H1 (cell line): ENCODE measurements around the gene FAM114A2. TPM values are rescaled to one million over a fixed set of nuclear protein-coding genes. Genes with fewer than 3 reads are reported as not detected.

ENCODE experiments used
- ASH2L ChIP-seq: fragments of 200-600, 300-600 bp; sonication (generic); IDR thresholded peaks from one replicate; pipeline ENCODE4 v1.7.1; 2017; ENCODE audit warnings: low read length
- ATF2 ChIP-seq: IDR thresholded peaks from 2 replicates; pipeline ENCODE4 v1.6.1; 2012; ENCODE audit warnings: low read length, inconsistent platforms
- BCL11A ChIP-seq, 2 experiments: IDR thresholded peaks; one replicate each; pipeline ENCODE4 v1.6.1; 2011; ENCODE audit warnings: low read depth in 2 of 2, low read length in 2 of 2, mild to moderate bottlenecking in 2 of 2
- BRCA1 ChIP-seq: IDR thresholded peaks from 2 replicates; pipeline ENCODE4 v1.6.1; 2012; ENCODE audit warnings: low read depth, low read length, improper control_type of control experiment
- CBX8 ChIP-seq: fragments of 300-800, 300-1000 bp; sonication (generic); IDR thresholded peaks from 2 replicates; pipeline ENCODE4 v1.7.1; 2016; ENCODE audit warnings: low read depth, low read length, borderline replicate concordance
- EP300 ChIP-seq, 2 experiments: IDR thresholded peaks; 1 replicate in 1 of 2; 2 replicates in 1 of 2; pipeline ENCODE4 v1.6.1; 2011 to 2012; ENCODE audit warnings: low read depth in 2 of 2, low read length in 2 of 2, mild to moderate bottlenecking in 2 of 2, borderline replicate concordance in 1 of 2, inconsistent platforms in 1 of 2, moderate library complexity in 1 of 2
- GABPA ChIP-seq: IDR thresholded peaks from 2 replicates; pipeline ENCODE4 v1.6.1; 2011; ENCODE audit warnings: mild to moderate bottlenecking, low read length, moderate library complexity, borderline replicate concordance; ENCODE audit not compliant: insufficient read depth
- GTF2F1 ChIP-seq: IDR thresholded peaks from 2 replicates; pipeline ENCODE4 v1.6.1; 2012; ENCODE audit warnings: low read depth, low read length, improper control_type of control experiment, borderline replicate concordance
- HDAC2 ChIP-seq, 2 experiments: fragments of 300-600 bp in 1 of 2; sonication (generic) in 1 of 2; IDR thresholded peaks; 2 replicates each; pipeline ENCODE4 v1.6.1; 2011 to 2012; ENCODE audit warnings: low read depth in 2 of 2, low read length in 2 of 2, mild to moderate bottlenecking in 2 of 2, moderate library complexity in 2 of 2, borderline replicate concordance in 1 of 2, inconsistent platforms in 1 of 2
- HDAC6 ChIP-seq: IDR thresholded peaks from one replicate; pipeline ENCODE4 v1.7.1; 2012; ENCODE audit warnings: low read depth, mild to moderate bottlenecking, inconsistent platforms, low read length, moderate library complexity
- KDM4A ChIP-seq: IDR thresholded peaks from one replicate; pipeline ENCODE4 v1.7.1; 2012; ENCODE audit warnings: low read depth, mild to moderate bottlenecking, moderate library complexity, low read length, inconsistent platforms; ENCODE audit not compliant: severe bottlenecking
- MAFK ChIP-seq: IDR thresholded peaks from 2 replicates; pipeline ENCODE4 v1.6.1; 2012; ENCODE audit warnings: low read depth, mild to moderate bottlenecking, improper control_type of control experiment, low read length
- NRF1 ChIP-seq: IDR thresholded peaks from 2 replicates; pipeline ENCODE4 v1.6.1; 2011; ENCODE audit warnings: mild to moderate bottlenecking, low read depth, low read length, improper control_type of control experiment
- PHF8 ChIP-seq: fragments of 200-600 bp; sonication (generic); conservative IDR thresholded peaks from 2 replicates; pipeline ENCODE4 v1.7.1; 2012; ENCODE audit warnings: low read depth, mild to moderate bottlenecking, inconsistent platforms, low read length, moderate library complexity
- RAD21 ChIP-seq, 2 experiments: IDR thresholded peaks in 1 of 2; conservative IDR thresholded peaks in 1 of 2; 2 replicates each; pipeline ENCODE4 v1.6.1; 2011; ENCODE audit warnings: low read depth in 2 of 2, low read length in 2 of 2, improper control_type of control experiment in 1 of 2, inconsistent platforms in 1 of 2, mild to moderate bottlenecking in 1 of 2, moderate library complexity in 1 of 2
- RNF2 ChIP-seq: fragments of 200-900, 300-1000 bp; sonication (generic); IDR thresholded peaks from 2 replicates; pipeline ENCODE4 v1.7.1; 2016; ENCODE audit warnings: borderline replicate concordance, low read depth, mild to moderate bottlenecking, antibody characterized with exemption, low read length; ENCODE audit not compliant: poor library complexity, severe bottlenecking; ENCODE audit errors: missing control alignments
- SAP30 ChIP-seq: fragments of 300-600 bp; sonication (generic); IDR thresholded peaks from 2 replicates; pipeline ENCODE4 v1.7.1; 2012; ENCODE audit warnings: low read length, moderate library complexity, mild to moderate bottlenecking, inconsistent platforms; ENCODE audit not compliant: insufficient read depth, insufficient replicate concordance
- SIX5 ChIP-seq: IDR thresholded peaks from 2 replicates; pipeline ENCODE4 v1.6.1; 2011; ENCODE audit warnings: mild to moderate bottlenecking, low read depth, low read length
- SRF ChIP-seq: IDR thresholded peaks from 2 replicates; pipeline ENCODE4 v1.6.1; 2011; ENCODE audit warnings: mild to moderate bottlenecking, low read depth, low read length, moderate library complexity
- YY1 ChIP-seq: IDR thresholded peaks from 2 replicates; pipeline ENCODE4 v1.6.1; 2011; ENCODE audit warnings: low read depth, mild to moderate bottlenecking, low read length
- ZNF274 ChIP-seq: IDR thresholded peaks from 2 replicates; pipeline ENCODE4 v1.7.0; 2012; ENCODE audit warnings: low read length, borderline replicate concordance; ENCODE audit errors: extremely low read depth
- polyA plus RNA-seq, 7 experiments: library from polyadenylated mRNA; depleted of rRNA in 3 of 7; stranded (reverse) in 5 of 7; unstranded in 2 of 7; fragments of >200 nt in 5 of 7; fragments of 200-250 nt in 2 of 7; gene quantifications; 1 replicate in 5 of 7; 2 replicates in 1 of 7; 4 replicates in 1 of 7; pipeline versions ENCODE4 v1.2.1 to v1.2.3, GENCODE V29; 2011 to 2013; ENCODE audit warnings: missing spikeins in 2 of 7, mixed read lengths in 2 of 7
- total RNA-seq: library from RNA; stranded (reverse); fragmentation: NEBNext Ultra II Directional; extraction: Animal tissue kit (Norgen Biotek cat#: 25700); gene quantifications from 2 replicates; pipeline ENCODE4 v1.2.1, GENCODE V29; 2021

The FAM114A2 gene
- total and polyA plus RNA-seq, 2 of the 8 experiments (the other 6 are each of a cell fraction or from before 2014, with no cell fraction given): 3.8 to 9.2 TPM

- TF ChIP-seq RNF2 (no peak), SIX5 (no peak), GABPA (no peak), SRF (no peak), BRCA1 (no peak), ASH2L (no peak), EP300 (IDR thresholded peaks at IDR 0.05; ENCODE audit: borderline replicate concordance in 1 of 2, low read depth in 2 of 2, low read length in 2 of 2) (no peak), MAFK (no peak), ATF2 (no peak), GTF2F1 (no peak), BCL11A (IDR thresholded peaks at IDR 0.05; ENCODE audit: low read depth in 2 of 2, low read length in 2 of 2) (no peak), ZNF274 (no peak), YY1 (no peak), HDAC2 (IDR thresholded peaks at IDR 0.05; ENCODE audit: borderline replicate concordance in 1 of 2, low read depth in 2 of 2, low read length in 2 of 2) (peak in 1 of 2 experiments; percentile 83; a peak in 1 of 4 replicates), NRF1 (no peak), CBX8 (no peak), SAP30 (no peak), HDAC6 (no peak), PHF8 (no peak), RAD21 (IDR thresholded peaks at IDR 0.05 in 1 of 2, conservative IDR thresholded peaks at IDR 0.05 in 1 of 2; ENCODE audit: low read depth in 2 of 2, low read length in 2 of 2) (peak; percentile 100), KDM4A (no peak)
Measured at GRCh38 chr5:154072414-154073171, 33.9 kb upstream of the FAM114A2 start (continued).
